Epithelial cell of esophagus (primary cell): ENCODE results near the gene ARFGEF2.

Experiments
- DNase-seq: peaks from one replicate; pipeline ENCODE4 v3.0.0; 2010; ENCODE audit warnings: low read depth
- H3K4me3 ChIP-seq: 2 replicates; pipeline ENCODE4 v1.5.1; 2011; ENCODE audit warnings: mild to moderate bottlenecking, low read length, control low read depth
- CTCF ChIP-seq: IDR thresholded peaks from 2 replicates; pipeline ENCODE4 v1.5.1; 2011; ENCODE audit warnings: low read depth, mild to moderate bottlenecking, low read length, control low read depth, inconsistent platforms; ENCODE audit not compliant: insufficient read depth; ENCODE audit errors: missing control alignments

Gene ARFGEF2

DNA sequence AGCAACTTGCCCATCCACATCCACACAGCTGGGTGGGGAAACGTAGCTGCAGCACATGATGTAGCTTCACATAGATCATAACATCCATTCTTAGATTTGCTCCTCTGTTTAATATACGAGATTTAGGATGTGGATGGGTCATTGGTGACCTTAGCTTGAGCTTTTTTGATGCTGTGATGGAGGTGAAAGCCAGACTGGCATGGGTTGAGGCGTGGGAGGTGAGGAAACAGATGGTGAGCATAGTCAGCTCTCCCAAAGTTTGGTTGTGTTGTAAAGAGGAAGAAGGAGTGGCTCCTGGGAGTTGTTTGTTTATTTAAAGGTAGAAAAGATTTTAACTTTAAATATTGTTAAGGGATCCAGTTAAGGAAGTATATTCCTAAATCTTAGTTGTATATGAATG is 5.3 kb downstream of the ARFGEF2 start:
- no peak for TF ChIP-seq CTCF
- H3K4me3 ChIP-seq: no peak overlapping the region
- DNase-seq: no peak

DNA sequence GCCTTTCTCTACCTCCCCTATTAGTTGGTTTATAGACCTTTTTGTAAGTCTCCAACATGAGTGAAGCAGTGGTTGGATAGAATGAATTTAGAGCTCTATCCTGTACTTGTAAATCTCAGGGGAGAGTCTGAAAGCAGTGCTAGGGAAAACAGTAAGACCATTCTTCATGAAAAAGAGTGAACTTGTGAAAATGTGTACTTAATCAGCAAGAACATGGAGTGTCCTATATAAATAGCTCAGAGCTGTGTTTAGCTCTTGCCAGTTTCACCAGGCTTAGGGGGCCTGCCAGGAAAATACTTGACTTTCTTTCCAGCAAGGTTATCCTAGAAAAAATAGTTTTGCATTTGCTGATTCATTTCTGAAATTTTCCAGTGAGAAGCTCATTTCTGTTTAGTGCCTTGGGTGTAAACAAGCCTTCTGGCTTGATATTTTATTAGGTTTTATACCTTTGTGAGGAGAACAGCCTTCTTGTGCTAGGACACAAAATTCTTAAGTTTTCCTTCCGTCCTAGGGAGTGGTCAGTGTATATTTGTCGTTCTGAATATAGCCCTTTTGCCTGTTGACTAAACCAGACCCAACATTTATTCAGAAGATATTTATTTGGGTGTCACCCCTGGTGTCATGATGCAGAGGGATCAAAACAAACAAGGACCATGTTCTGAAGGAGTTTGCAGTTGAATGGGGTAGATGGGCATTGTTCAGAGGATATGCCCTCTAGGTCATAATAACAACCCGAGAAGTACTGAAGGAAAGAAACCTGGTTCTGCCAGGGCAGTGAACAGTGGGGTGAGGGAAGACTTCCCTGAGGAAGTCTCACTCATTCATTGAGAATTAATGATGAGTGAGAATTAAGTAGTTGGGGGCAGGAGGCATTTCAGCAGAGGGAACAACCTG is 7.6 kb downstream of the ARFGEF2 start:
- no peak for TF ChIP-seq CTCF
- H3K4me3 ChIP-seq: no peak overlapping the region
- no peak for DNase-seq

- no peak overlapping the region for H3K4me3 ChIP-seq
- no peak for DNase-seq
- TF ChIP-seq CTCF: no peak
Observed at GRCh38 chr20:48930035-48930434, 8.5 kb downstream of the ARFGEF2 start.

- no peak for TF ChIP-seq CTCF
- no peak for DNase-seq
- no peak overlapping the region for H3K4me3 ChIP-seq
Observed at GRCh38 chr20:48930878-48931277, 9.4 kb downstream of the ARFGEF2 start.

DNA sequence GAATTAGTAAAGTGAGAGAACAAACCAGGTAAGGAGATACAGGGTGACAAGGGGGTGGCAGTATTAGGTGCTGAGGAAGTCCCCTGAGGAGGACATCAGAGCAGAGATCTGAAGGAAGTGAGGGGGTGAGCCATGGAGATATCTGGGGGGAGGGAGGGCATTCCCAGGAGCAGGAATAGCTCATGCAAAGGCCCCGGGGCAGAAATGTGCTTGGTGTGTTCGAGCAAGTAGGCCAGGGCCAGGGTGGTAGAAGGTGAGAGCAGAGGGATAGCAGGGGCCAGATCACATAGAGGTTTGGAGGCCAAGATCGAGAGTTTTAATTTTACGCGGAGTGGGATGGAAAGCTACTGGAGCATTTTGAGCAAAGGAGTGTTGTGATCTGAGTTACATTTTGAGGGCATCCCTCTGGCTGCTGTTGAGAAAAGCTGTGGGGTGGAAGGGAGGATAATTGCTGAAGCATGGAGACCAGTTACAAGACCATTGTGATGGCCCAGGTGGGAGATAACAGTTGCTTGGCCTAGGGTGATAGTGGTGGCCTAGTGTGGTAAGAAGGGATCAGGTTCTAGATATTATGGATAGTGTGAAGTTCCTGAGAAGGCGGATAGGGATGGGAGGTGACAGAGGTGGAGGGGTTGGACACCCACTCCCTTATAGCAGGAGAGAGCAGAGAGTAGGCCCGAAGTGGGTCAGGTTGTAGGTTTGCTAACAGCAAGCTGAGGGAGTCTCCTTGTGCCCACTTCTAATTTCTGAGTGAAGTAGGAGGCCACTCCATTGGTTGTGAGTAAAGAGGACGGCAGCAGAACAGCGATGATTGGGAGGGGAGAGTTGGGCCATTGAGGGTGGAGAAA is 10.2 kb downstream of the ARFGEF2 start:
- no peak for DNase-seq
- no peak for TF ChIP-seq CTCF
- no peak overlapping the region for H3K4me3 ChIP-seq

GRCh38 chr20:48932375-48932941 is 10.9 kb downstream of the ARFGEF2 start:
- no peak for DNase-seq
- TF ChIP-seq CTCF: no peak
- no peak overlapping the region for H3K4me3 ChIP-seq
